ENCODE data around the gene DZANK1. TPM values are rescaled to one million over a fixed set of nuclear protein-coding genes. Genes with fewer than 3 reads are reported as not detected.

DZANK1 gene
- total and polyA plus RNA-seq, 5 experiments from 2014 or later, result 0.74 to 3.4 (median 1.3) TPM

GRCh38 chr20:18431206-18431605, 35.6 kb downstream of the DZANK1 start:
- ATAC-seq (no peak), DNase-seq (no peak)
- H3K27ac Mint-ChIP-seq, result no peak overlapping the region
- H3K4me1 Mint-ChIP-seq, result no peaks in the 10 kb centered on the region
- no peaks in the 10 kb centered on the region for H3K9me3 Mint-ChIP-seq
- H3K4me3 Mint-ChIP-seq, result no peak overlapping the region
- no peaks in the 10 kb centered on the region for H3K27me3 Mint-ChIP-seq
- POLR2A ChIA-PET, result interaction anchor here (0.7 kb wide), 1 partner anchor 21 kb away, joined by 4 read pairs; no protein-coding TSS in a partner anchor
- peaks cover 0 to 8% (median 2%) of the 10 kb centered on the region in 3 donors for H3K36me3 Mint-ChIP-seq

DNA sequence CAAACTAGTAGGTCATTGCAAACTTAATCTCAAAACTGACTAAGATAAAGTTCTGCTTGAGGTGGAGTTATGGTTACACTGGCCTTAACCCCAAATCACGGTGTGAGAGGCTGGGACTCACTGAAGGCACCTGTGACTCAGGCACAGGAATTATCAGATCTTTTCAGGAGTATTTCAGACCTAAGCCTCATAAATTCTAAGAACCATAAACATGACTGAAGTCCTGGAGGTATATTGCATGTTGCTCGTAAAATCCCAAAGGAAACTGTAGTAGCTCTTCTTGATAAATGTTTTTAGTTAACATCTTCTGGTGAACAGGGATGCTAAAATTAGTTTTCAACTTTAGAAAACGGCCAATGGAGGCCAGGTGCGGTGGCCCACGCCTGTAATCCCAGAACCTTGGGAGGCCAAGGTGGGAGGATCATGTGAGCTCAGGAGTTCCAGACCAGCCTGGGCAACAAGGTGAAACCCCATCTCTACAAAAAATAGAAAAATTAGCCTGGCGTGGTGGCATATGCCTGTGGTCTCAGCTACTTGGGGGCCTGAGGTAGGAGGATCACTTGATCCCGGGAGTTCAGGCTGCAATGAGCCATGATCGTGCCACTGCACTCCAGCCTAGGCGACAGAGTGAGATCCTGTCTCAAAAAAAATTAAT, 36.5 kb downstream of the DZANK1 start:
- ATAC-seq (no peak), DNase-seq (no peak)
- Mint-ChIP-seq H3K27me3 (no peaks in the 10 kb centered on the region), H3K4me1 (no peaks in the 10 kb centered on the region), H3K9me3 (no peaks in the 10 kb centered on the region), H3K36me3 (peaks cover 0 to 8% (median 2%) of the 10 kb centered on the region in 3 donors), H3K27ac (no peak overlapping the region), H3K4me3 (no peak overlapping the region)
- POLR2A ChIA-PET, result interaction anchor here (0.7 kb wide), 1 partner anchor 22 kb away, joined by 4 read pairs; no protein-coding TSS in a partner anchor

DNA sequence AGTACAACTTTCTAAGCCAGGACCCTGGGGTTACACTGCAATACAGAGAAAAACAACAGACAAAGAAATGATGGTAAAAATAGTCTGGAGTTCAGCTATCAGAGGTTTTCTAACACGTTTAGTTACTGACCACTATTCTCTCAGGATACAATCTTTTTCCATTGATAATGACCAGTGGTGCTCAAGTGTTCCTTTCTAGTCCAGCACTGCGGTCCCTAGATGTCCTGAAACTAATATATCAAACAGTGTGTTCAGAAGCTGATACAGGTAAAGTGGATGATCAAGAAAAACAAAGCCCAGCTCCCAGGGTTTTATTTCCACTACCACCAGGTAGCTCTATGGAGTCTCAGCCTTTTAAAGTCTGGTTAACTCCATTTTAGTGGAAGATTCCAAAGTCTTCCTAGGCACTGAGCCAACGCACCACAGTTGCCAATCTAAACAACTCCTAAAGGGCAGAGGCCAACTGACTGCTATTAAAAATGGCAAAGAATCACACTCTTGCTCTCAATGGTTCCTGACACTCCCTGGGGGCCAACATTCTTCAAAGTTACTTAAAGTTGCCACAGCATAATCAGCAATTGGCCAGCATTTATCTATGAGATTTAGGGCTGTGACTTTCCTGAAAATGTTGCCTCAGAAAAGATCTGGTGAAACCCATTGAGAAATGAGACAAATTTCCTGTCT, 38.2 kb downstream of the DZANK1 start:
- POLR2A ChIA-PET, result no interaction called here
- Mint-ChIP-seq H3K27ac (no peak overlapping the region), H3K27me3 (no peaks in the 10 kb centered on the region), H3K36me3 (peaks cover 0 to 8% (median 2%) of the 10 kb centered on the region in 3 donors), H3K4me1 (no peaks in the 10 kb centered on the region), H3K4me3 (no peak overlapping the region), H3K9me3 (no peaks in the 10 kb centered on the region)
- ATAC-seq (no peak), DNase-seq (no peak)

GRCh38 chr20:18427214-18427613, 39.6 kb downstream of the DZANK1 start:
- peaks cover 0 to 8% (median 0%) of the 10 kb centered on the region in 3 donors for H3K36me3 Mint-ChIP-seq

GRCh38 chr20:18421608-18422007, 45.2 kb downstream of the DZANK1 start:
- Mint-ChIP-seq H3K4me1 (no peaks in the 10 kb centered on the region), H3K4me3 (no peak overlapping the region), H3K36me3 (no peaks in the 10 kb centered on the region), H3K27ac (no peak overlapping the region), H3K9me3 (no peaks in the 10 kb centered on the region), H3K27me3 (no peaks in the 10 kb centered on the region)
- POLR2A ChIA-PET, result no interaction called here
- DNase-seq, result no peak
- ATAC-seq, result no peak

More at GRCh38 chr20:18427214-18427613, 39.6 kb downstream of the DZANK1 start:
- Mint-ChIP-seq H3K27ac (peak overlapping the region in 1 of 10 donors; percentile 4), H3K4me3 (no peak overlapping the region), H3K9me3 (no peaks in the 10 kb centered on the region), H3K4me1 (no peaks in the 10 kb centered on the region), H3K27me3 (no peaks in the 10 kb centered on the region)
- POLR2A ChIA-PET, result no interaction called here
- ATAC-seq, result no peak
- no peak for DNase-seq

- no peaks in the 10 kb centered on the region for H3K36me3 Mint-ChIP-seq
- H3K4me3 Mint-ChIP-seq, result no peak overlapping the region
- POLR2A ChIA-PET, result no interaction called here
- H3K27ac Mint-ChIP-seq, result no peak overlapping the region
- H3K4me1 Mint-ChIP-seq, result peaks cover 2 to 7% (median 4%) of the 10 kb centered on the region in 4 donors
- no peaks in the 10 kb centered on the region for H3K9me3 Mint-ChIP-seq
- no peak for DNase-seq
- no peak for ATAC-seq
- H3K27me3 Mint-ChIP-seq, result no peaks in the 10 kb centered on the region
Observed at GRCh38 chr20:18416486-18416885, 50.3 kb downstream of the DZANK1 start.

DNA sequence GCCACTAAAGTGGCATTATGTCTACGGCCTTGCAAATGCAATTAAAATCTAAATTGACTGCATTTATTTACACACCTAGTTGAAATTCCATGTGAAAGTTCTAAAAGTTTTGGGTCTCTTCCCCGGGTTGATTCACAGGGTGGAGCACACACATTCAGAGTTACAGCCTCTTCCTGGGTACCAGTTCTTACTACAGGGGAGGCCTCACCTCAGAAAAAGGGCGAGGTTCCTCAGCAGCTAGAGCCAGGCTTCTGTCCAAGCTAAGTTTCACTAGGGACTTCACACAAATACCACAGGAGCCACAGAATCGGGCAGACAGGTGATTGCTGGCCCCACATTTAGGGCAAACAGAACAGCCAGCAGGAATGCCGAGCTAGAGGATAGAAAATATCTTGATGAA, 52.7 kb downstream of the DZANK1 start:
- POLR2A ChIA-PET, result no interaction called here
- Mint-ChIP-seq H3K4me1 (peaks cover 2 to 7% (median 4%) of the 10 kb centered on the region in 4 donors), H3K9me3 (no peaks in the 10 kb centered on the region), H3K27ac (no peak overlapping the region), H3K4me3 (no peak overlapping the region), H3K36me3 (peaks cover 0 to 5% (median 0%) of the 10 kb centered on the region in 3 donors), H3K27me3 (no peaks in the 10 kb centered on the region)
- ATAC-seq (no peak), DNase-seq (no peak)

GRCh38 chr20:18412221-18412901, 54.5 kb downstream of the DZANK1 start:
- H3K27me3 Mint-ChIP-seq, result no peaks in the 10 kb centered on the region
- POLR2A ChIA-PET, result no interaction called here
- no peak for ATAC-seq
- H3K9me3 Mint-ChIP-seq, result no peaks in the 10 kb centered on the region
- DNase-seq, result no peak
- no peak overlapping the region for H3K27ac Mint-ChIP-seq
- peaks cover 0 to 8% (median 0%) of the 10 kb centered on the region in 3 donors for H3K36me3 Mint-ChIP-seq
- no peak overlapping the region for H3K4me3 Mint-ChIP-seq
- H3K4me1 Mint-ChIP-seq, result peaks cover 2 to 7% (median 4%) of the 10 kb centered on the region in 4 donors

DNA sequence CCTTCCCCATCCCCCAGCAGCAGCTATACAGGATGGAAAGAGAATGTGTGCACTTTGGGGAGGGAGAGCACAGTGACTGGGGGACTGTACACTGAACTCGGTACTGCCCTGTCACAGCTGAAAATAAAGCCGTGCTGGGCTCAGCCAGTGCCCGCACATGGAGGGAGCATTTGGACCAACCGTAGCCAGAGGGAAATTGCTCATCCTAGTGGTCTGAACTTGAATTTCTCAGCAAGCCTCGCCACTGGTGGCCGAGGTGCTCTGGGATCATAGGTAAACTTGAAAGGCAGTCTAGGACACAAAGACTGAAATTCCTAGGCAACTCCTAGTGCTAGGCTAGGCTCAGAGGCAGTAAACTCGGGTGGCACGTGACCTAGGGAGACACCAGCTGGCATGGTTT, 61.0 kb downstream of the DZANK1 start:
- H3K9me3 Mint-ChIP-seq, result peaks cover 0 to 12% (median 0%) of the 10 kb centered on the region in 9 donors
- POLR2A ChIA-PET, result no interaction called here
- H3K27ac Mint-ChIP-seq, result no peak overlapping the region
- no peak overlapping the region for H3K4me3 Mint-ChIP-seq
- no peak for DNase-seq
- H3K36me3 Mint-ChIP-seq, result peaks cover 15 to 42% (median 34%) of the 10 kb centered on the region in 3 donors
- no peaks in the 10 kb centered on the region for H3K27me3 Mint-ChIP-seq
- H3K4me1 Mint-ChIP-seq, result no peaks in the 10 kb centered on the region
- ATAC-seq, result no peak

- DNase-seq (no peak), ATAC-seq (no peak)
- H3K27ac Mint-ChIP-seq, result no peak overlapping the region
- H3K4me1 Mint-ChIP-seq, result no peaks in the 10 kb centered on the region
- H3K4me3 Mint-ChIP-seq, result no peak overlapping the region
- H3K9me3 Mint-ChIP-seq, result peaks cover 0 to 12% (median 0%) of the 10 kb centered on the region in 9 donors
- H3K27me3 Mint-ChIP-seq, result no peaks in the 10 kb centered on the region
- POLR2A ChIA-PET, result no interaction called here
- peaks cover 15 to 44% (median 30%) of the 10 kb centered on the region in 3 donors for H3K36me3 Mint-ChIP-seq
Observed at GRCh38 chr20:18404172-18404571, 62.7 kb downstream of the DZANK1 start.

DNA sequence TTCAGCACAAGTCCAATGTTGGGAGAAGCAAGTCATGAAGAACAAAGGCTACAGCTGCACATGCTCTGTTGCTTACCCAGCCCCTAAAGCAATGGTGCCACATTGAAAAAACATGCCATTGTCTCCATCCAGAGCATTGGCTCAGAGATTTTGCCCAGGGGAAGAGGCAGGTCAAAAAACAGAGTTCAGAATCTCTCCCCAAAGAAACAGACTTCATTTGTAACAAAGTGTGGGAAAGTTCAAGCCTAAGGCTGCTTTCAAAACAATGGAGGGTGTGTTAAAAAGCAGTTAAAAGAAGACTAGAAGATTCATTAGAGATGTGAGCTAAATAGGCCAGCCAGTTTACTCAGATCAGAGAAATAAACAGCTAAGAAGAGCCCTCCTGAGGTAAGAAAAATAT, 63.6 kb downstream of the DZANK1 start:
- H3K27ac Mint-ChIP-seq, result no peak overlapping the region
- ATAC-seq (no peak), DNase-seq (no peak)
- no peaks in the 10 kb centered on the region for H3K4me1 Mint-ChIP-seq
- no peak overlapping the region for H3K4me3 Mint-ChIP-seq
- peaks cover 16 to 46% (median 32%) of the 10 kb centered on the region in 3 donors for H3K36me3 Mint-ChIP-seq
- POLR2A ChIA-PET, result no interaction called here
- H3K27me3 Mint-ChIP-seq, result no peaks in the 10 kb centered on the region
- peaks cover 0 to 12% (median 0%) of the 10 kb centered on the region in 9 donors for H3K9me3 Mint-ChIP-seq

GRCh38 chr20:18401305-18401704, 65.5 kb downstream of the DZANK1 start:
- POLR2A ChIA-PET, result no interaction called here
- H3K27ac Mint-ChIP-seq, result no peak overlapping the region
- peaks cover 20 to 50% (median 35%) of the 10 kb centered on the region in 3 donors for H3K36me3 Mint-ChIP-seq
- no peak overlapping the region for H3K4me3 Mint-ChIP-seq
- H3K27me3 Mint-ChIP-seq, result no peaks in the 10 kb centered on the region
- H3K4me1 Mint-ChIP-seq, result no peaks in the 10 kb centered on the region
- peaks cover 0 to 12% (median 0%) of the 10 kb centered on the region in 9 donors for H3K9me3 Mint-ChIP-seq
- ATAC-seq (no peak), DNase-seq (no peak)

- H3K4me1 Mint-ChIP-seq, result no peaks in the 10 kb centered on the region
- POLR2A ChIA-PET, result no interaction called here
- no peak overlapping the region for H3K4me3 Mint-ChIP-seq
- H3K27me3 Mint-ChIP-seq, result no peaks in the 10 kb centered on the region
- peaks cover 17 to 49% (median 35%) of the 10 kb centered on the region in 3 donors for H3K36me3 Mint-ChIP-seq
- no peak overlapping the region for H3K27ac Mint-ChIP-seq
- DNase-seq (no peak), ATAC-seq (no peak)
- peaks cover 0 to 12% (median 0%) of the 10 kb centered on the region in 9 donors for H3K9me3 Mint-ChIP-seq
Observed at GRCh38 chr20:18400460-18400859, 66.4 kb downstream of the DZANK1 start.

Measured in naive thymus-derived CD8-positive, alpha-beta T cell (primary cell).